ENCODE measurements around the gene RHOF. TPM values are rescaled to one million over a fixed set of nuclear protein-coding genes. Genes with fewer than 3 reads are reported as not detected.

The RHOF gene
- total and polyA plus RNA-seq, 2 of the 8 experiments (the other 6 are each of a cell fraction or from before 2014, with no cell fraction given), result 23.8 to 31.9 TPM

- TF ChIP-seq CTCF (IDR thresholded peaks at IDR 0.05; ENCODE audit: control extremely low read depth in 1 of 3, insufficient read depth in 1 of 3, low read depth in 1 of 3, low read length in 3 of 3), result peak; percentile 29 to 48 (median 40)
- no peak for TF ChIP-seq SRF (IDR thresholded peaks at IDR 0.05; ENCODE audit: low read depth, low read length)
- TF ChIP-seq PHF8 (conservative IDR thresholded peaks at IDR 0.05; ENCODE audit: low read depth, low read length), result peak; percentile 70; the same call in 1 of the 2 replicates
- TF ChIP-seq TBP (IDR thresholded peaks at IDR 0.05; ENCODE audit: low read depth, low read length), result peak; percentile 73
- no peak for TF ChIP-seq BACH1 (IDR thresholded peaks at IDR 0.05; ENCODE audit: low read length)
- no peak for TF ChIP-seq BRCA1 (IDR thresholded peaks at IDR 0.05; ENCODE audit: low read depth, low read length)
- TF ChIP-seq CHD2 (IDR thresholded peaks at IDR 0.05; ENCODE audit: low read length), result no peak
- TF ChIP-seq ATF3 (IDR thresholded peaks at IDR 0.05; ENCODE audit: insufficient read depth, low read depth, low read length), result no peak
- no peak for TF ChIP-seq POU5F1 (IDR thresholded peaks at IDR 0.05; ENCODE audit: low read depth, low read length)
- no peak for TF ChIP-seq SIRT6 (IDR thresholded peaks at IDR 0.05; ENCODE audit: low read length)
- no peak for TF ChIP-seq RBBP5 (IDR thresholded peaks at IDR 0.05; ENCODE audit: borderline replicate concordance, low read depth, low read length)
- TF ChIP-seq KDM4A (IDR thresholded peaks at IDR 0.05; ENCODE audit: low read depth, low read length, severe bottlenecking), result peak; percentile 87
- TF ChIP-seq EZH2 (IDR thresholded peaks at IDR 0.05; ENCODE audit: low read depth, low read length, severe bottlenecking), result no peak
- peak; percentile 59 to 75 for TF ChIP-seq POLR2A (IDR thresholded peaks at IDR 0.05; ENCODE audit: control extremely low read depth in 1 of 2, low read depth in 2 of 2, low read length in 2 of 2)
- TF ChIP-seq NANOG (IDR thresholded peaks at IDR 0.05; ENCODE audit: insufficient read depth, low read depth, low read length, poor library complexity, severe bottlenecking), result no peak
- peak; percentile 32; the same call in 1 of the 2 replicates for TF ChIP-seq EGR1 (IDR thresholded peaks at IDR 0.05; ENCODE audit: borderline replicate concordance, low read depth, low read length)
- no peak for TF ChIP-seq GTF2F1 (IDR thresholded peaks at IDR 0.05; ENCODE audit: borderline replicate concordance, low read depth, low read length)
- TF ChIP-seq BCL11A (IDR thresholded peaks at IDR 0.05; ENCODE audit: low read depth in 2 of 2, low read length in 2 of 2), result no peak
- TF ChIP-seq ASH2L (IDR thresholded peaks at IDR 0.05; ENCODE audit: low read length), result no peak
- TF ChIP-seq JUN (IDR thresholded peaks at IDR 0.05; ENCODE audit: low read depth, low read length), result no peak
- no peak for TF ChIP-seq JUND (IDR thresholded peaks at IDR 0.05; ENCODE audit: low read length)
These were observed 45.9 kb upstream of the RHOF start (continued) for GRCh38 chr12:121839106-121839992.
